Mammary epithelial cell (primary cell): Measurements from ENCODE around the gene MACROD1.

Experiments used
- CTCF ChIP-seq, 2 donors: IDR thresholded peaks in 1 of 2; conservative IDR thresholded peaks in 1 of 2; 2 replicates each; pipeline ENCODE4 v1.5.1; 2011 to 2012; ENCODE audit warnings: inconsistent platforms in 2 of 2, low read length in 2 of 2, mild to moderate bottlenecking in 2 of 2, control low read depth in 1 of 2, low read depth in 1 of 2; ENCODE audit not compliant: insufficient read depth in 1 of 2; ENCODE audit errors: extremely low read depth in 1 of 2
- EZH2 ChIP-seq: IDR thresholded peaks from 2 replicates; pipeline ENCODE4 v1.6.1; 2012; ENCODE audit warnings: low read length, inconsistent platforms, borderline replicate concordance

GRCh38 chr11:64073542-64073941, 92.4 kb downstream of the MACROD1 start:
- TF ChIP-seq CTCF (conservative IDR thresholded peaks at IDR 0.05 in 1 of 2, IDR thresholded peaks at IDR 0.05 in 1 of 2; ENCODE audit: extremely low read depth in 1 of 2, insufficient read depth in 1 of 2, low read depth in 1 of 2, low read length in 2 of 2) (no peak), EZH2 (no peak)
